HUES6 (cell line): ENCODE results near the gene CPED1.

ENCODE experiments used
- H3K27ac ChIP-seq: 2 replicates; pipeline ENCODE4 v1.7.0; 2013; ENCODE audit warnings: low read depth, mild to moderate bottlenecking, low read length, inconsistent platforms
- H3K27me3 ChIP-seq: 2 replicates; pipeline ENCODE4 v1.6.1; 2013; ENCODE audit warnings: low read length; ENCODE audit not compliant: control insufficient read depth, insufficient read depth
- H3K36me3 ChIP-seq: 2 replicates; pipeline ENCODE4 v1.6.1; 2013; ENCODE audit warnings: low read length; ENCODE audit not compliant: control insufficient read depth, insufficient read depth
- H3K4me1 ChIP-seq: 2 replicates; pipeline ENCODE4 v1.6.1; 2013; ENCODE audit warnings: low read length; ENCODE audit not compliant: control insufficient read depth, insufficient read depth
- H3K4me3 ChIP-seq: 2 replicates; pipeline ENCODE4 v1.5.1; 2013; ENCODE audit warnings: low read depth, low read length
- H3K9ac ChIP-seq: one replicate; pipeline ENCODE4 v1.6.1; 2013; ENCODE audit warnings: mild to moderate bottlenecking, low read length
- H3K9me3 ChIP-seq: 2 replicates; pipeline ENCODE4 v1.6.1; 2013; ENCODE audit warnings: low read depth, low read length; ENCODE audit not compliant: control insufficient read depth, insufficient read depth

The CPED1 gene

GRCh38 chr7:121195010-121195409 is 206.5 kb downstream of the CPED1 start:
- Histone ChIP-seq H3K4me1 (no peaks in the 10 kb centered on the region), H3K4me3 (no peak overlapping the region), H3K27ac (no peak overlapping the region)

GRCh38 chr7:121195874-121196273 is 207.4 kb downstream of the CPED1 start:
- no peaks in the 10 kb centered on the region for H3K4me1 ChIP-seq

More at GRCh38 chr7:121195010-121195409, 206.5 kb downstream of the CPED1 start:
- no peaks in the 10 kb centered on the region for H3K27me3 ChIP-seq
- H3K9ac ChIP-seq: no peak overlapping the region
- no peaks in the 10 kb centered on the region for H3K36me3 ChIP-seq
- H3K9me3 ChIP-seq: no peaks in the 10 kb centered on the region

GRCh38 chr7:121196286-121196685 is 207.8 kb downstream of the CPED1 start:
- H3K27me3 ChIP-seq: no peaks in the 10 kb centered on the region
- no peak overlapping the region for H3K9ac ChIP-seq
- no peaks in the 10 kb centered on the region for H3K36me3 ChIP-seq
- no peaks in the 10 kb centered on the region for H3K4me1 ChIP-seq
- H3K27ac ChIP-seq: no peak overlapping the region
- no peak overlapping the region for H3K4me3 ChIP-seq
- no peaks in the 10 kb centered on the region for H3K9me3 ChIP-seq

More at GRCh38 chr7:121195874-121196273, 207.4 kb downstream of the CPED1 start:
- H3K27ac ChIP-seq: no peak overlapping the region
- H3K9ac ChIP-seq: no peak overlapping the region
- no peaks in the 10 kb centered on the region for H3K27me3 ChIP-seq
- no peaks in the 10 kb centered on the region for H3K9me3 ChIP-seq
- H3K4me3 ChIP-seq: no peak overlapping the region
- no peaks in the 10 kb centered on the region for H3K36me3 ChIP-seq

- Histone ChIP-seq H3K27me3 (no peaks in the 10 kb centered on the region), H3K36me3 (no peaks in the 10 kb centered on the region), H3K9ac (no peak overlapping the region), H3K27ac (no peak overlapping the region), H3K9me3 (no peaks in the 10 kb centered on the region), H3K4me3 (no peak overlapping the region), H3K4me1 (no peaks in the 10 kb centered on the region)
These were observed 208.9 kb downstream of the CPED1 start for GRCh38 chr7:121197455-121197854.

- Histone ChIP-seq H3K4me1 (no peaks in the 10 kb centered on the region), H3K27me3 (no peaks in the 10 kb centered on the region), H3K9me3 (no peaks in the 10 kb centered on the region), H3K4me3 (no peak overlapping the region), H3K36me3 (no peaks in the 10 kb centered on the region), H3K9ac (no peak overlapping the region), H3K27ac (no peak overlapping the region)
These were observed 210.0 kb downstream of the CPED1 start for GRCh38 chr7:121198502-121198901.

- Histone ChIP-seq H3K27ac (no peak overlapping the region), H3K36me3 (no peaks in the 10 kb centered on the region), H3K4me3 (no peak overlapping the region), H3K9ac (no peak overlapping the region), H3K27me3 (no peaks in the 10 kb centered on the region), H3K9me3 (no peaks in the 10 kb centered on the region), H3K4me1 (no peaks in the 10 kb centered on the region; the same call in 1 of the 2 replicates)
These were observed 213.6 kb downstream of the CPED1 start for GRCh38 chr7:121202125-121202524.

GRCh38 chr7:121202834-121203233 is 214.3 kb downstream of the CPED1 start:
- no peaks in the 10 kb centered on the region for H3K27me3 ChIP-seq
- no peaks in the 10 kb centered on the region for H3K36me3 ChIP-seq
- no peaks in the 10 kb centered on the region; the same call in 1 of the 2 replicates for H3K4me1 ChIP-seq
- H3K9ac ChIP-seq: no peak overlapping the region
- no peaks in the 10 kb centered on the region for H3K9me3 ChIP-seq
- no peak overlapping the region for H3K27ac ChIP-seq
- no peak overlapping the region for H3K4me3 ChIP-seq

- no peaks in the 10 kb centered on the region for H3K9me3 ChIP-seq
- H3K4me3 ChIP-seq: no peak overlapping the region
- H3K36me3 ChIP-seq: no peaks in the 10 kb centered on the region
- no peak overlapping the region for H3K9ac ChIP-seq
- no peaks in the 10 kb centered on the region for H3K27me3 ChIP-seq
- no peaks in the 10 kb centered on the region; the same call in 1 of the 2 replicates for H3K4me1 ChIP-seq
- H3K27ac ChIP-seq: no peak overlapping the region
These were observed 216.0 kb downstream of the CPED1 start for GRCh38 chr7:121204537-121204936.

GRCh38 chr7:121205777-121206176 is 217.3 kb downstream of the CPED1 start:
- no peak overlapping the region for H3K4me3 ChIP-seq
- H3K27ac ChIP-seq: peak overlapping the region; percentile 18; the same call in 1 of the 2 replicates
- H3K9me3 ChIP-seq: no peaks in the 10 kb centered on the region
- no peaks in the 10 kb centered on the region for H3K36me3 ChIP-seq
- no peaks in the 10 kb centered on the region for H3K27me3 ChIP-seq
- no peaks in the 10 kb centered on the region; the same call in 1 of the 2 replicates for H3K4me1 ChIP-seq
- no peak overlapping the region for H3K9ac ChIP-seq

GRCh38 chr7:121211253-121211652 is 222.7 kb downstream of the CPED1 start:
- no peaks in the 10 kb centered on the region for H3K27me3 ChIP-seq
- no peaks in the 10 kb centered on the region for H3K9me3 ChIP-seq
- H3K4me1 ChIP-seq: no peaks in the 10 kb centered on the region
- no peaks in the 10 kb centered on the region for H3K36me3 ChIP-seq
- no peak overlapping the region for H3K27ac ChIP-seq
- no peak overlapping the region for H3K4me3 ChIP-seq
- H3K9ac ChIP-seq: no peak overlapping the region

GRCh38 chr7:121212036-121212435 is 223.5 kb downstream of the CPED1 start:
- Histone ChIP-seq H3K36me3 (no peaks in the 10 kb centered on the region), H3K9ac (no peak overlapping the region), H3K27me3 (no peaks in the 10 kb centered on the region), H3K9me3 (no peaks in the 10 kb centered on the region), H3K4me3 (no peak overlapping the region), H3K4me1 (no peaks in the 10 kb centered on the region), H3K27ac (no peak overlapping the region)

GRCh38 chr7:121214657-121215056 is 226.1 kb downstream of the CPED1 start:
- no peaks in the 10 kb centered on the region for H3K27me3 ChIP-seq
- H3K27ac ChIP-seq: no peak overlapping the region
- no peaks in the 10 kb centered on the region for H3K4me1 ChIP-seq
- H3K9ac ChIP-seq: no peak overlapping the region
- no peaks in the 10 kb centered on the region for H3K9me3 ChIP-seq
- H3K36me3 ChIP-seq: no peaks in the 10 kb centered on the region
- H3K4me3 ChIP-seq: no peak overlapping the region
